Raji (cell line): ENCODE measurements around the gene UBQLN3.

Experiments
- POLR2A ChIP-seq: IDR thresholded peaks from 2 replicates; pipeline ENCODE4 v1.6.1; 2011; ENCODE audit warnings: low read depth, low read length, control low read depth; ENCODE audit not compliant: insufficient read depth

The UBQLN3 gene

GRCh38 chr11:5521540-5521939 lies 11.8 kb upstream of the UBQLN3 start:
- TF ChIP-seq POLR2A: no peak

- no peak for TF ChIP-seq POLR2A
Measured at GRCh38 chr11:5516599-5516998, 6.8 kb upstream of the UBQLN3 start, which contains the start of gene UBQLNL. UBQLNL (minus strand) TSS chr11:5516699; CDS start chr11:5516441, 258 bp downstream.

- no peak for TF ChIP-seq POLR2A
Measured at GRCh38 chr11:5514841-5515240, 5.1 kb upstream of the UBQLN3 start.

GRCh38 chr11:5508605-5509004 lies 1.2 kb downstream of the UBQLN3 start:
- no peak for TF ChIP-seq POLR2A

- no peak for TF ChIP-seq POLR2A
Measured at GRCh38 chr11:5507933-5508305, 1.8 kb downstream of the UBQLN3 start.

- no peak for TF ChIP-seq POLR2A
Measured at GRCh38 chr11:5507177-5507932, 2.4 kb downstream of the UBQLN3 start.

- TF ChIP-seq POLR2A: no peak
Measured at GRCh38 chr11:5505363-5506048, 4.3 kb downstream of the UBQLN3 start.

- no peak for TF ChIP-seq POLR2A
Measured at GRCh38 chr11:5504403-5504921, 5.3 kb downstream of the UBQLN3 start.

GRCh38 chr11:5500393-5500801 lies 9.4 kb downstream of the UBQLN3 start:
- no peak for TF ChIP-seq POLR2A

- TF ChIP-seq POLR2A: no peak
Measured at GRCh38 chr11:5499671-5500070, 10.1 kb downstream of the UBQLN3 start.

- TF ChIP-seq POLR2A: no peak
Measured at GRCh38 chr11:5489576-5490357, 20.0 kb downstream of the UBQLN3 start.

GRCh38 chr11:5488798-5489399 lies 20.9 kb downstream of the UBQLN3 start:
- TF ChIP-seq POLR2A: no peak

GRCh38 chr11:5488385-5488784 lies 21.4 kb downstream of the UBQLN3 start, which contains the start of gene OR52D1:
OR52D1 (plus strand) TSS chr11:5488685; CDS start chr11:5488707, 22 bp downstream.
- TF ChIP-seq POLR2A: no peak

GRCh38 chr11:5486421-5486820 lies 23.3 kb downstream of the UBQLN3 start:
- TF ChIP-seq POLR2A: no peak

- TF ChIP-seq POLR2A: no peak
Measured at GRCh38 chr11:5486003-5486402, 23.8 kb downstream of the UBQLN3 start.

- TF ChIP-seq POLR2A: no peak
Measured at GRCh38 chr11:5476186-5476819, 33.5 kb downstream of the UBQLN3 start.
